ENCODE measurements around the gene TUBA1A.

- TF ChIP-seq EZH2 (IDR thresholded peaks at IDR 0.05; ENCODE audit: insufficient read depth, poor library complexity, severe bottlenecking) (no peak), EZH2phosphoT487 (IDR thresholded peaks at IDR 0.05; ENCODE audit: insufficient read depth, low read depth) (no peak)
Observed at GRCh38 chr12:49174218-49174617, 14.7 kb downstream of the TUBA1A start.

All from GM23248 (cell line).